HG03097 (cell line): ENCODE results near the gene DBN1.

Experiments used
- ATAC-seq: cut with Tn5 transposase; IDR thresholded peaks from one replicate; pipeline ENCODE4 v1.9.1; 2021; ENCODE audit not compliant: unreplicated experiment, low FRiP score

Gene DBN1

GRCh38 chr5:177445917-177446199 lies 27.6 kb downstream of the DBN1 start:
- ATAC-seq, result no peak

GRCh38 chr5:177445052-177445916 lies 28.1 kb downstream of the DBN1 start:
- no peak for ATAC-seq

- no peak for ATAC-seq
Observed at GRCh38 chr5:177444106-177445051, 29.1 kb downstream of the DBN1 start.

GRCh38 chr5:177443144-177443983 lies 30.1 kb downstream of the DBN1 start:
- ATAC-seq, result no peak

- no peak for ATAC-seq
Observed at GRCh38 chr5:177442066-177442826, 31.2 kb downstream of the DBN1 start.

- no peak for ATAC-seq
Observed at GRCh38 chr5:177440990-177441780, 32.2 kb downstream of the DBN1 start.

GRCh38 chr5:177440211-177440989 lies 33.0 kb downstream of the DBN1 start:
- ATAC-seq, result no peak

- no peak for ATAC-seq
Observed at GRCh38 chr5:177439518-177440053, 33.8 kb downstream of the DBN1 start.

- ATAC-seq, result no peak
Observed at GRCh38 chr5:177438468-177438867, 35.0 kb downstream of the DBN1 start.

GRCh38 chr5:177437623-177438022 lies 35.8 kb downstream of the DBN1 start:
- no peak for ATAC-seq

GRCh38 chr5:177435847-177436536 lies 37.4 kb downstream of the DBN1 start:
- ATAC-seq, result no peak

GRCh38 chr5:177434942-177435738 lies 38.3 kb downstream of the DBN1 start:
- no peak for ATAC-seq

- no peak for ATAC-seq
Observed at GRCh38 chr5:177434437-177434836, 39.0 kb downstream of the DBN1 start.

GRCh38 chr5:177433658-177434217 lies 39.7 kb downstream of the DBN1 start:
- no peak for ATAC-seq

GRCh38 chr5:177432839-177433657 lies 40.4 kb downstream of the DBN1 start:
- ATAC-seq, result no peak
